HUES6 (cell line): ENCODE results near the gene ST8SIA6.
"Not testable (repeated sequence)": the region's sequence is repeated elsewhere in the genome, so short reads cannot be mapped to it uniquely, and the experiment has no call there.

Experiments
- H3K27ac ChIP-seq: 2 replicates; pipeline ENCODE4 v1.7.0; 2013; ENCODE audit warnings: low read depth, mild to moderate bottlenecking, low read length, inconsistent platforms
- H3K27me3 ChIP-seq: 2 replicates; pipeline ENCODE4 v1.6.1; 2013; ENCODE audit warnings: low read length; ENCODE audit not compliant: control insufficient read depth, insufficient read depth
- H3K36me3 ChIP-seq: 2 replicates; pipeline ENCODE4 v1.6.1; 2013; ENCODE audit warnings: low read length; ENCODE audit not compliant: control insufficient read depth, insufficient read depth
- H3K4me1 ChIP-seq: 2 replicates; pipeline ENCODE4 v1.6.1; 2013; ENCODE audit warnings: low read length; ENCODE audit not compliant: control insufficient read depth, insufficient read depth
- H3K4me3 ChIP-seq: 2 replicates; pipeline ENCODE4 v1.5.1; 2013; ENCODE audit warnings: low read depth, low read length
- H3K9ac ChIP-seq: one replicate; pipeline ENCODE4 v1.6.1; 2013; ENCODE audit warnings: mild to moderate bottlenecking, low read length
- H3K9me3 ChIP-seq: 2 replicates; pipeline ENCODE4 v1.6.1; 2013; ENCODE audit warnings: low read depth, low read length; ENCODE audit not compliant: control insufficient read depth, insufficient read depth

Gene ST8SIA6

GRCh38 chr10:17343118-17343517 is 111.3 kb downstream of the ST8SIA6 start:
- no peak overlapping the region for H3K27ac ChIP-seq
- H3K9me3 ChIP-seq = peaks cover 18% of the 10 kb centered on the region
- H3K4me1 ChIP-seq = no peaks in the 10 kb centered on the region
- no peaks in the 10 kb centered on the region for H3K36me3 ChIP-seq
- H3K4me3 ChIP-seq = no peak overlapping the region
- H3K27me3 ChIP-seq = no peaks in the 10 kb centered on the region
- no peak overlapping the region for H3K9ac ChIP-seq

DNA sequence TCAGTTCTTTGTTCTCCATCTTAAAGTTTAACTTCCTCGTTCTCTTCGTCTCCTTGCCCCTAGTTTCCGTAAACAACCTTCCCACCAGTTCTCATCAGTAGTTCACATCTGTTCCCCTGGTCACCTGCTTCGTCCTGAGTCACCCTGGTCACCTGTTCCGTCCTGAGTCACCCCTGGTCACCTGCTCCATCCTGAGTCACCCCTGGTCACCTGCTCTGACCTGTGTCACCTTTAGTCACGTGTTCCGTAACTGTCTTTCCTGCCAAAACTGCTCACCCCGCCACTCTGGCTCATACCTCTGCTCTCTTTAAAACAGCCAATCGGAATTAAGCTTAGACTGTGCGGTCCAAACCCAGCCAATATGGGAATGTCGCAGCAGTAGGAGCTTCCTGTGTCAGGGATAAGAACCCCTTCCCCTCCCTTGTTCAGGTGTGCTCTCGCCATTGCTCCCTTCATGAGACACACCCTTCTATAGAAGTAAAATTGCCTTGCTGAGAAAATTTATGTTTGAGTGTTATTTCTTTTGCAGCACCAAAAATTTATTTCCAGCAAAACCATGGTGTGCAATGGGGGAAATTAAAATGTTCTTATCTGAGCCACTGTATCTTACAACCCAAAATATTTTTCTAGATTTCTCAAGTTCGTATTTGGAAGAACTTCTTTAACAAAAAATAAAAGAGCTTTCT is 114.1 kb downstream of the ST8SIA6 start:
- no peaks in the 10 kb centered on the region for H3K27me3 ChIP-seq
- H3K9ac ChIP-seq = no peak overlapping the region
- peaks cover 18% of the 10 kb centered on the region for H3K9me3 ChIP-seq
- H3K27ac ChIP-seq = no peak overlapping the region
- no peaks in the 10 kb centered on the region for H3K4me1 ChIP-seq
- no peak overlapping the region for H3K4me3 ChIP-seq
- H3K36me3 ChIP-seq = no peaks in the 10 kb centered on the region

GRCh38 chr10:17335065-17335464 is 119.3 kb downstream of the ST8SIA6 start:
- Histone ChIP-seq H3K27ac (no peak overlapping the region), H3K4me3 (no peak overlapping the region), H3K4me1 (no peaks in the 10 kb centered on the region), H3K36me3 (no peaks in the 10 kb centered on the region), H3K27me3 (no peaks in the 10 kb centered on the region), H3K9me3 (peaks cover 4% of the 10 kb centered on the region), H3K9ac (no peak overlapping the region)

- no peak overlapping the region for H3K4me3 ChIP-seq
- no peaks in the 10 kb centered on the region for H3K27me3 ChIP-seq
- H3K27ac ChIP-seq = no peak overlapping the region
- H3K36me3 ChIP-seq = no peaks in the 10 kb centered on the region
- H3K9ac ChIP-seq = no peak overlapping the region
- H3K9me3 ChIP-seq = no peaks in the 10 kb centered on the region
- H3K4me1 ChIP-seq = no peaks in the 10 kb centered on the region
Measured at GRCh38 chr10:17330501-17330900, 123.9 kb downstream of the ST8SIA6 start.

GRCh38 chr10:17326377-17326776 is 128.0 kb downstream of the ST8SIA6 start:
- Histone ChIP-seq H3K9ac (no peak overlapping the region), H3K27me3 (no peaks in the 10 kb centered on the region), H3K36me3 (no peaks in the 10 kb centered on the region), H3K4me3 (no peak overlapping the region), H3K9me3 (no peaks in the 10 kb centered on the region), H3K27ac (no peak overlapping the region), H3K4me1 (no peaks in the 10 kb centered on the region)

- not testable (repeated sequence) for H3K9me3 ChIP-seq, H3K4me3 ChIP-seq, H3K27me3 ChIP-seq, H3K36me3 ChIP-seq, H3K9ac ChIP-seq, H3K4me1 ChIP-seq, H3K27ac ChIP-seq
Measured at GRCh38 chr10:17321957-17322356, 132.4 kb downstream of the ST8SIA6 start.

- no peaks in the 10 kb centered on the region for H3K4me1 ChIP-seq
- no peaks in the 10 kb centered on the region for H3K9me3 ChIP-seq
- no peak overlapping the region for H3K27ac ChIP-seq
- no peak overlapping the region for H3K9ac ChIP-seq
- H3K27me3 ChIP-seq = no peaks in the 10 kb centered on the region
- H3K36me3 ChIP-seq = no peaks in the 10 kb centered on the region
- H3K4me3 ChIP-seq = no peak overlapping the region
Measured at GRCh38 chr10:17316488-17317170, 137.8 kb downstream of the ST8SIA6 start.

DNA sequence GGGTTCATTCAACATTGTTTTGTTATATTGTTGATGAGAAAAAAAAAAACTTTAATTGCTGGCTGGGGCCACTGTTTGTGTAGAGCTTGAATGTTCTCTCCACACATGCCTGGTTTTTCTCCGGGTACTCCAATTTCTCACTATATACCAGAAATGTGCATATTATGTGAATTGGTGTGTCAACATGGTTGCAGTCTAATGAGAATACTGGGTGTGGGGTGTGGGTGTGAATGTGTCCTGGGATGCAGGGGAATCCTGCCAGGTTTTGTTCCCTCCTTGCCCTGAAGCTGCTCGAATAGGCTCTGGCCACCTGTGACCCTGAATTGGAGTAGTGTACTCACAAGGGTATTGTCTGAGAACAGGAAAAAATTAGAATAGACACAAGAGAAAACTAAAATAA is 145.0 kb downstream of the ST8SIA6 start:
- no peaks in the 10 kb centered on the region for H3K36me3 ChIP-seq
- H3K4me3 ChIP-seq = no peak overlapping the region
- no peaks in the 10 kb centered on the region for H3K27me3 ChIP-seq
- no peaks in the 10 kb centered on the region for H3K4me1 ChIP-seq
- no peaks in the 10 kb centered on the region for H3K9me3 ChIP-seq
- no peak overlapping the region for H3K9ac ChIP-seq
- H3K27ac ChIP-seq = no peak overlapping the region

DNA sequence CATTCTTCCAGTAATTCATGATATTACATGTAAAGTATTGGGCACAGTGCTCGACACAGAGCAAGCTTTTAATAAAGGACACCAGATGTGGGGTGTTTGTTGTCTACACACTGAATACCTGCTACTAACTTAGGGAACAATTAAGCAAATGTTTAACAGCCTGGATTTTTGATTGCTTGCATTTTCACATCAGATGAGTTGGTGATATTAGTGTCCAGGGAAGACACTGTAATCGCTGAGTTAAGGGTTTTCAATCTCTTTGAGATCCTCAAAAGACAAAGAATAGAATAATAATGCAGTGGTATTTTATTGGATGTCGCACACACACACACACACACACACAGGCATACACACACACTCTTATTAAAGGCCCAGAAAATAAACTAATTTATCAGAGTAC is 147.3 kb downstream of the ST8SIA6 start:
- H3K4me1 ChIP-seq = no peaks in the 10 kb centered on the region
- H3K9me3 ChIP-seq = no peaks in the 10 kb centered on the region
- no peak overlapping the region for H3K4me3 ChIP-seq
- no peaks in the 10 kb centered on the region for H3K36me3 ChIP-seq
- H3K27ac ChIP-seq = no peak overlapping the region
- H3K27me3 ChIP-seq = no peaks in the 10 kb centered on the region
- no peak overlapping the region for H3K9ac ChIP-seq

- Histone ChIP-seq H3K27ac (no peak overlapping the region), H3K27me3 (no peaks in the 10 kb centered on the region), H3K36me3 (no peaks in the 10 kb centered on the region), H3K4me3 (no peak overlapping the region), H3K9ac (no peak overlapping the region), H3K9me3 (no peaks in the 10 kb centered on the region), H3K4me1 (no peaks in the 10 kb centered on the region)
Measured at GRCh38 chr10:17292375-17292774, 162.0 kb downstream of the ST8SIA6 start.

DNA sequence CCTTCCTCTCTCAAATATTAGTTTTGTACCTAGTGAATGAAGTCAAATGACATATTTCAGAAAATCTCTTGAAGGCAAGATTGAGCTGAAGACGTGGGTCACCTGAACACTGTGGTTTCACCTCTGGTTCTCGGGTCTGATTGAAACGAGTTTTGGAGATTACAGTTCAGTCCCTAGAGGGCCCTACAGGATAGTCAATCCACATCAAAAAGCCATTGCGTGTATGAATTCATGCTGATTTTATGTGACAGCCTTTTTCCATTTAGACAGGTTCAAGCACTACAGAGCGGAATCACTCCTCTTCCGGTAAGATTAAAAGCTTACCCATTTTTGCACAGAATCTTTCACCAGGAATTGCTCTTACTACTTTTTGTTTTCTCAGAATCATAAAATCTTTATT is 164.2 kb downstream of the ST8SIA6 start:
- Histone ChIP-seq H3K9me3 (no peaks in the 10 kb centered on the region), H3K4me3 (no peak overlapping the region), H3K36me3 (no peaks in the 10 kb centered on the region), H3K9ac (no peak overlapping the region), H3K4me1 (peaks cover 7% of the 10 kb centered on the region; the same call in 1 of the 2 replicates), H3K27ac (no peak overlapping the region), H3K27me3 (no peaks in the 10 kb centered on the region)
